KMS-11 (cell line): ENCODE results near the gene IL1R2.

ENCODE experiments used
- H2AFZ ChIP-seq: fragments of 200-600 bp; sonication (generic); 2 replicates; pipeline ENCODE4 v1.6.1; 2016; ENCODE audit warnings: antibody characterized with exemption, mixed run types, low read depth
- H3K27ac ChIP-seq: fragments of 200-600 bp; sonication (generic); 2 replicates; pipeline ENCODE4 v1.6.1; 2016; ENCODE audit warnings: mild to moderate bottlenecking, mixed run types
- H3K27me3 ChIP-seq: fragments of 200-600 bp; sonication (generic); 2 replicates; pipeline ENCODE4 v1.6.1; 2017; ENCODE audit warnings: mild to moderate bottlenecking, low read depth, mixed run types, moderate library complexity; ENCODE audit not compliant: insufficient read depth
- H3K36me3 ChIP-seq: fragments of 200-600 bp; sonication (generic); 2 replicates; pipeline ENCODE4 v1.6.1; 2017; ENCODE audit warnings: mild to moderate bottlenecking, mixed run types; ENCODE audit not compliant: insufficient read depth
- H3K4me1 ChIP-seq: fragments of 200-600 bp; sonication (generic); 2 replicates; pipeline ENCODE4 v1.6.1; 2016; ENCODE audit warnings: mild to moderate bottlenecking, low read depth, mixed run types; ENCODE audit not compliant: poor library complexity, severe bottlenecking
- H3K4me2 ChIP-seq: fragments of 200-600 bp; sonication (generic); 2 replicates; pipeline ENCODE4 v1.7.0; 2016; ENCODE audit warnings: mild to moderate bottlenecking, mixed run types
- H3K4me3 ChIP-seq: fragments of 200-600 bp; sonication (generic); IDR thresholded peaks from 2 replicates; pipeline ENCODE4 v1.6.1; 2017; ENCODE audit warnings: low read depth, low read length, mixed read lengths; ENCODE audit not compliant: insufficient read depth
- H3K79me2 ChIP-seq: fragments of 200-600 bp; sonication (generic); 2 replicates; pipeline ENCODE4 v1.6.1; 2016; ENCODE audit warnings: low read depth, mixed run types; ENCODE audit not compliant: insufficient read depth
- H3K9ac ChIP-seq: fragments of 200-600 bp; sonication (generic); 2 replicates; pipeline ENCODE4 v1.6.1; 2016; ENCODE audit warnings: mild to moderate bottlenecking, mixed run types
- H4K20me1 ChIP-seq: fragments of 200-600 bp; sonication (generic); 2 replicates; pipeline ENCODE4 v1.6.1; 2016; ENCODE audit warnings: mild to moderate bottlenecking, mixed run types; ENCODE audit not compliant: insufficient read depth
- CTCF ChIP-seq: fragments of 200-600 bp; sonication (generic); conservative IDR thresholded peaks from 2 replicates; pipeline ENCODE4 v1.6.1; 2017; ENCODE audit warnings: low read depth, mild to moderate bottlenecking, antibody characterized with exemption, low read length, moderate library complexity, mixed read lengths

The IL1R2 gene

GRCh38 chr2:102061962-102062795 lies 70.4 kb downstream of the IL1R2 start:
- Histone ChIP-seq H2AFZ (no peak overlapping the region), H3K4me1 (no peaks in the 10 kb centered on the region), H4K20me1 (no peaks in the 10 kb centered on the region), H3K36me3 (no peaks in the 10 kb centered on the region), H3K27me3 (no peaks in the 10 kb centered on the region), H3K4me2 (no peak overlapping the region), H3K27ac (no peak overlapping the region), H3K4me3 (no peak overlapping the region), H3K79me2 (no peaks in the 10 kb centered on the region), H3K9ac (no peak overlapping the region)
- TF ChIP-seq CTCF: no peak

DNA sequence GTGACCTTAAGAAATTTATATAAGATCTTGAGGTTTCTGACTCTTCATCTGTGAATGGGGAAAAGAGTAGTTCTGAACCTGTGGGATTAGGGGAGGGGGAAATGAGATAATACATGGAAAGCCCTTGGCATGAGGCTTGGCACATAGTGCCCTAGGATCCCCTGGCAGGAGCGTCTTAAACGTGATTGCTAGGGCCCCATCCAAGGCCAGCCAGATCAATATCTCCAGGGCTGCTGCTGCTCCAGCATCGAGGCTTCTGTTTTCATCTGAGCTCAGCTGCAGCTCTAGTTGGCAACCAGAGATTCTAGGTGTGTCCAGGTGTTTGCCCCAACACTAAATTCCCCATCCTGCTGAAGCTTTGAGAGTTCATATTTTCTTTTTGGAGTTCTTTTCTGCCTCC lies 71.0 kb downstream of the IL1R2 start:
- Histone ChIP-seq H3K79me2 (no peaks in the 10 kb centered on the region), H3K27me3 (no peaks in the 10 kb centered on the region), H3K27ac (no peak overlapping the region), H3K9ac (no peak overlapping the region), H3K4me3 (no peak overlapping the region), H3K36me3 (no peaks in the 10 kb centered on the region), H2AFZ (no peak overlapping the region), H4K20me1 (no peaks in the 10 kb centered on the region), H3K4me1 (no peaks in the 10 kb centered on the region), H3K4me2 (no peak overlapping the region)
- TF ChIP-seq CTCF: no peak

GRCh38 chr2:102063487-102063911 lies 71.7 kb downstream of the IL1R2 start:
- H2AFZ ChIP-seq: no peak overlapping the region
- no peaks in the 10 kb centered on the region for H3K4me1 ChIP-seq
- H3K27ac ChIP-seq: no peak overlapping the region
- H4K20me1 ChIP-seq: no peaks in the 10 kb centered on the region
- H3K4me3 ChIP-seq: no peak overlapping the region
- H3K9ac ChIP-seq: no peak overlapping the region
- no peaks in the 10 kb centered on the region for H3K27me3 ChIP-seq
- H3K4me2 ChIP-seq: no peak overlapping the region
- H3K79me2 ChIP-seq: no peaks in the 10 kb centered on the region
- TF ChIP-seq CTCF: no peak
- no peaks in the 10 kb centered on the region for H3K36me3 ChIP-seq

DNA sequence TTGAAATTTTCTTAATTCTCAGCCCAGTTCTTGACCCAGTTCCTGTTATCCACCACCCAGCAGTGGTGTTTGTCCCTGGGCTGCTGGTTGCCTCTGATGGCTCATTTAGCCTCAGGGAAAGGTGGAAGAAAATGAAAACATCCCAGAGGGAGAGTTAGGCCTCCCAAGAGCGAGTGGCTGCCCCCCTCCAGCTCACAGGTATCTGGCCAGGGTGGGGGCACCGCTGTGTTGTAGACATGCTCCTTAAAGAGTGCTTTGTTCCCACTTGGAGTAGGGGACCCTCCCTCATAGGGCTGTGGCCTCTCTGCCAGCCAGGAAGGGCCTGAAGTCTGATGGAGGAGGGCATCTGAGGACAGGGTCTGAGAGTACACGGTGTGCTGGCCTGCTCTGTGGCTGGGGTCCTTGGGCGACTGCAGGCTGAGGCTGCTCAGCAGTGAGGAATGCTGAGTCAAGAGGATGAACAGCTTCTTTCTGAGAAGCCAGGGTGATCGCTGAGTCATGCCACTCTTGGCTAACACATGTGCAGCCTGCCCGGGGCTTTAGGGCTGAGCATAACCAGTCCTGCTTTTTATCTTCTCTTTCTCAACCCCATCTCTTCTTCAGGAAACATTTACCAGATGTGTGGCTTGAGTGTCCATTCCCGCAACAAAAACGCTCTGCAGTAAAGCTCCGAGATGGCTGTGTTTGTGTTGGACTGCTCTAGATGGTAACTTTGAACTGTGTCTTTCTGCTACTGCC lies 72.3 kb downstream of the IL1R2 start:
- Histone ChIP-seq H3K4me3 (no peak overlapping the region), H3K9ac (no peak overlapping the region), H3K27ac (no peak overlapping the region), H2AFZ (no peak overlapping the region), H3K79me2 (no peaks in the 10 kb centered on the region), H4K20me1 (no peaks in the 10 kb centered on the region), H3K4me2 (no peak overlapping the region), H3K27me3 (no peaks in the 10 kb centered on the region), H3K36me3 (no peaks in the 10 kb centered on the region), H3K4me1 (no peaks in the 10 kb centered on the region)
- no peak for TF ChIP-seq CTCF
